Mammary epithelial cell (primary cell): ENCODE results near the gene THEM4.

Experiments
- EZH2 ChIP-seq: IDR thresholded peaks from 2 replicates; pipeline ENCODE4 v1.6.1; 2012; ENCODE audit warnings: low read length, inconsistent platforms, borderline replicate concordance
- TF ChIP-seq, protein P1 (sequence below), 2 donors: IDR thresholded peaks in 1 of 2; conservative IDR thresholded peaks in 1 of 2; 2 replicates each; pipeline ENCODE4 v1.5.1; 2011 to 2012; ENCODE audit warnings: inconsistent platforms in 2 of 2, low read length in 2 of 2, mild to moderate bottlenecking in 2 of 2, control low read depth in 1 of 2, low read depth in 1 of 2; ENCODE audit not compliant: insufficient read depth in 1 of 2; ENCODE audit errors: extremely low read depth in 1 of 2

DNA sequence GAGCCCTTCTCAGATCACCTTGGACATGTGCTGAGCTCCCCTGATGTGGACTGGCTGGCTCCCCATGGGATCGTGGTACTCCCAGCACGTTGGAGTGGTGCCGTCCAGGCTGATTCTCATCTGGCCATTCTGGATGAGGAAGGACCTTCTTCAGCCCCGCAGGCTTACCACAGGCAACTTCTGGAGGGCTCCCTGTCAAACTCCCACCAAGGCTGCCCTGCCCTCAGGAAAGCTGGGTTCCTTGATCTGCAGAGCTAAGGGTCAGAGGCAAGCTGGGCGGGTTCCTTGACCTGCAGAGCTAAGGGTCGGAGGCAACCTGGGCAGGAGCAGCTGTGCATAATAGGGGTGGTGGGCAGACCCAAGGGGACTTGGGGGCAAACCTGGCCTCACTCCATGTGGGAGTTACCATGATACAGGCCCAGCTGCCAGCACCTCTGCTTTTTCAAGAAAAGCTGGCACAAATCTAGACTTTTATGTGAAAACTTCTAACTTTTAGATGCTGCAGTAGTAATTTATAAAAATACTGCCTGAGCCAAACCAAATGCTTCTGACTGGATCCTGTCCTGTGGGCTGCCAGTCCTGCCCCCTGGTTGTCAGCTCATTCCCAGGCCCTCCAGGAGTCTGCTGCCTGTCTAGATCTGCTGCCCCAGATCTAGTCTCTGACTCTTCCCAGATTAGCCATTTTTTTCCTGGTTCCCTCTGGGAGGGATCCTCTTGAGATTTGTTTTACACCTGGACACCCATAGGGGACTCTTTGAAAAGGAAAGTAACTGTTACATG is 50.2 kb downstream of the THEM4 start:
- TF ChIP-seq, protein P1, sequence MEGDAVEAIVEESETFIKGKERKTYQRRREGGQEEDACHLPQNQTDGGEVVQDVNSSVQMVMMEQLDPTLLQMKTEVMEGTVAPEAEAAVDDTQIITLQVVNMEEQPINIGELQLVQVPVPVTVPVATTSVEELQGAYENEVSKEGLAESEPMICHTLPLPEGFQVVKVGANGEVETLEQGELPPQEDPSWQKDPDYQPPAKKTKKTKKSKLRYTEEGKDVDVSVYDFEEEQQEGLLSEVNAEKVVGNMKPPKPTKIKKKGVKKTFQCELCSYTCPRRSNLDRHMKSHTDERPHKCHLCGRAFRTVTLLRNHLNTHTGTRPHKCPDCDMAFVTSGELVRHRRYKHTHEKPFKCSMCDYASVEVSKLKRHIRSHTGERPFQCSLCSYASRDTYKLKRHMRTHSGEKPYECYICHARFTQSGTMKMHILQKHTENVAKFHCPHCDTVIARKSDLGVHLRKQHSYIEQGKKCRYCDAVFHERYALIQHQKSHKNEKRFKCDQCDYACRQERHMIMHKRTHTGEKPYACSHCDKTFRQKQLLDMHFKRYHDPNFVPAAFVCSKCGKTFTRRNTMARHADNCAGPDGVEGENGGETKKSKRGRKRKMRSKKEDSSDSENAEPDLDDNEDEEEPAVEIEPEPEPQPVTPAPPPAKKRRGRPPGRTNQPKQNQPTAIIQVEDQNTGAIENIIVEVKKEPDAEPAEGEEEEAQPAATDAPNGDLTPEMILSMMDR (conservative IDR thresholded peaks at IDR 0.05 in 1 of 2, IDR thresholded peaks at IDR 0.05 in 1 of 2; ENCODE audit: extremely low read depth in 1 of 2, insufficient read depth in 1 of 2, low read depth in 1 of 2, low read length in 2 of 2): no peak
- no peak for TF ChIP-seq EZH2
